H1 (cell line): ENCODE results near the gene AMOT. TPM values are rescaled to one million over a fixed set of nuclear protein-coding genes. Genes with fewer than 3 reads are reported as not detected.

Experiments
- CTCF ChIA-PET: fragments of 300-600 bp; sonication (Branson Sonifier 250); formaldehyde crosslinking; loops from one replicate; lab custom pipeline; 2021; ENCODE audit not compliant: partially characterized antibody; lab: Charles Lee
- POLR2A ChIA-PET: fragments of 300-600 bp; sonication (Branson Sonifier 250); formaldehyde crosslinking; loops from one replicate; lab custom pipeline; 2021; ENCODE audit warnings: inconsistent platforms; ENCODE audit not compliant: partially characterized antibody; lab: Charles Lee
- DNase-seq, 2 experiments: peaks; one replicate each; pipeline versions ENCODE4 v3.0.0 to v3.0.0-alpha.2; 2010 to 2022; ENCODE audit warnings: low spot score in 2 of 2, low read depth in 1 of 2, mixed read lengths in 1 of 2
- FAIRE-seq: peaks from 2 replicates; lab custom pipeline; 2011; peaks lifted over from hg19 to GRCh38; lab: Jason Lieb, UNC
- H2AFZ ChIP-seq: 2 replicates; pipeline ENCODE4 v1.8.1; 2012; ENCODE audit warnings: low read length, inconsistent platforms
- H2AK5ac ChIP-seq: 2 replicates; pipeline ENCODE4 v1.6.1; 2013; ENCODE audit warnings: low read depth, low read length
- H2BK120ac ChIP-seq: replicated peaks from 2 replicates; pipeline ENCODE3; 2013; ENCODE audit warnings: low read depth, low read length, inconsistent platforms
- H2BK12ac ChIP-seq: 2 replicates; pipeline ENCODE4 v1.6.1; 2013; ENCODE audit warnings: low read depth, low read length
- H2BK15ac ChIP-seq: 2 replicates; pipeline ENCODE4 v1.6.1; 2013; ENCODE audit warnings: low read length
- H2BK20ac ChIP-seq: 2 replicates; pipeline ENCODE4 v1.6.1; 2013; ENCODE audit warnings: low read length
- H2BK5ac ChIP-seq: 2 replicates; pipeline ENCODE4 v1.6.1; 2013; ENCODE audit warnings: low read depth, low read length
- H3K14ac ChIP-seq: 2 replicates; pipeline ENCODE4 v1.6.1; 2013; ENCODE audit warnings: inconsistent platforms; ENCODE audit not compliant: insufficient read length
- H3K18ac ChIP-seq: 2 replicates; pipeline ENCODE4 v1.6.1; 2013; ENCODE audit warnings: low read length; ENCODE audit errors: extremely low read depth
- H3K23ac ChIP-seq: 2 replicates; pipeline ENCODE4 v1.6.1; 2013; ENCODE audit warnings: inconsistent platforms; ENCODE audit not compliant: insufficient read length
- H3K23me2 ChIP-seq: 2 replicates; pipeline ENCODE4 v1.6.1; 2013; ENCODE audit warnings: low read depth, low read length
- H3K27ac ChIP-seq: 2 replicates; pipeline ENCODE4 v1.6.1; 2011; ENCODE audit warnings: low read depth, low read length, inconsistent platforms
- H3K27me3 ChIP-seq, 4 experiments: replicated peaks in 1 of 4; 1 replicate in 1 of 4; 2 replicates in 3 of 4; pipeline versions ENCODE4 v1.6.1 to v1.8.1; 2011 to 2013; ENCODE audit warnings: low read length in 3 of 4, mild to moderate bottlenecking in 3 of 4, inconsistent platforms in 2 of 4, mixed read lengths in 2 of 4, moderate library complexity in 1 of 4; ENCODE audit not compliant: control insufficient read depth in 3 of 4, insufficient read depth in 3 of 4; ENCODE audit errors: extremely low read depth in 1 of 4
- H3K36me3 ChIP-seq, 4 experiments: 2 replicates each; pipeline versions ENCODE4 v1.6.1 to v1.8.1; 2011 to 2013; ENCODE audit warnings: mild to moderate bottlenecking in 4 of 4, low read length in 3 of 4, moderate library complexity in 2 of 4, control low read depth in 1 of 4, inconsistent platforms in 1 of 4; ENCODE audit not compliant: insufficient read depth in 4 of 4, control insufficient read depth in 2 of 4
- H3K4ac ChIP-seq: replicated peaks from 2 replicates; pipeline ENCODE3; 2013; ENCODE audit warnings: low read length, low read depth, mixed read lengths, inconsistent platforms; ENCODE audit not compliant: insufficient read length
- H3K4me1 ChIP-seq, 4 experiments: replicated peaks in 1 of 4; 1 replicate in 1 of 4; 2 replicates in 3 of 4; pipeline versions ENCODE4 v1.6.1 to v1.8.1; 2011 to 2013; ENCODE audit warnings: low read length in 3 of 4, inconsistent platforms in 2 of 4, mixed read lengths in 1 of 4; ENCODE audit not compliant: insufficient read depth in 4 of 4, control insufficient read depth in 3 of 4
- H3K4me2 ChIP-seq, 2 experiments: 2 replicates each; pipeline versions ENCODE4 v1.6.1 to v1.8.1; 2011 to 2013; ENCODE audit warnings: low read depth in 2 of 2, low read length in 2 of 2, control low read depth in 1 of 2, inconsistent platforms in 1 of 2, mild to moderate bottlenecking in 1 of 2; ENCODE audit not compliant: insufficient read depth in 1 of 2
- H3K4me3 ChIP-seq, 4 experiments: fragments of 200-600, 300-600 bp in 1 of 4; sonication (generic), shearing (Covaris generic), sonication (Bioruptor Twin) in 1 of 4; 2 replicates each; pipeline versions ENCODE4 v1.5.1 to v1.8.1; 2011 to 2016; ENCODE audit warnings: low read length in 4 of 4, low read depth in 3 of 4, control low read depth in 2 of 4, inconsistent platforms in 2 of 4, mild to moderate bottlenecking in 2 of 4, mixed read lengths in 1 of 4, moderate library complexity in 1 of 4; ENCODE audit not compliant: insufficient read depth in 2 of 4; ENCODE audit errors: extremely low read depth in 1 of 4
- H3K56ac ChIP-seq: replicated peaks from 2 replicates; pipeline ENCODE3; 2013; ENCODE audit warnings: low read depth, mild to moderate bottlenecking, mixed read lengths, low read length, inconsistent platforms; ENCODE audit not compliant: insufficient read length
- H3K79me1 ChIP-seq: 2 replicates; pipeline ENCODE4 v1.6.1; 2013; ENCODE audit warnings: low read depth, low read length, control low read depth
- H3K79me2 ChIP-seq, 2 experiments: 2 replicates each; pipeline versions ENCODE4 v1.6.1 to v1.8.1; 2012 to 2013; ENCODE audit warnings: low read length in 2 of 2, mild to moderate bottlenecking in 2 of 2, inconsistent platforms in 1 of 2; ENCODE audit not compliant: insufficient read depth in 2 of 2, control insufficient read depth in 1 of 2
- H3K9ac ChIP-seq, 4 experiments: replicated peaks in 1 of 4; 1 replicate in 1 of 4; 2 replicates in 3 of 4; pipeline versions ENCODE4 v1.6.1 to v1.8.1; 2011 to 2013; ENCODE audit warnings: low read depth in 3 of 4, low read length in 3 of 4, control low read depth in 2 of 4, mild to moderate bottlenecking in 2 of 4, moderate library complexity in 2 of 4, inconsistent platforms in 1 of 4; ENCODE audit errors: extremely low read depth in 1 of 4
- H3K9me3 ChIP-seq, 2 experiments: 2 replicates each; pipeline versions ENCODE4 v1.6.1 to v1.8.1; 2012 to 2013; ENCODE audit warnings: mild to moderate bottlenecking in 2 of 2, moderate library complexity in 2 of 2, control low read depth in 1 of 2, inconsistent platforms in 1 of 2, low read depth in 1 of 2, low read length in 1 of 2, mixed read lengths in 1 of 2; ENCODE audit not compliant: insufficient read depth in 2 of 2
- H4K20me1 ChIP-seq, 2 experiments: replicated peaks in 1 of 2; 2 replicates each; pipeline versions ENCODE3 to v1.8.1; 2011 to 2013; ENCODE audit warnings: inconsistent platforms in 2 of 2, low read length in 2 of 2, mild to moderate bottlenecking in 1 of 2; ENCODE audit not compliant: insufficient read depth in 2 of 2, control insufficient read depth in 1 of 2
- H4K5ac ChIP-seq: 2 replicates; pipeline ENCODE4 v1.6.1; 2013; ENCODE audit warnings: low read length, low read depth, mixed read lengths, inconsistent platforms; ENCODE audit not compliant: insufficient read length
- H4K8ac ChIP-seq: 2 replicates; pipeline ENCODE4 v1.8.0; 2013; ENCODE audit warnings: mild to moderate bottlenecking, moderate library complexity, low read length, inconsistent platforms; ENCODE audit not compliant: insufficient read depth; ENCODE audit errors: extremely low read depth
- H4K91ac ChIP-seq: replicated peaks from 2 replicates; pipeline ENCODE3; 2013; ENCODE audit warnings: low read length, mixed read lengths, inconsistent platforms; ENCODE audit not compliant: insufficient read length
- CTBP2 ChIP-seq: IDR thresholded peaks from 2 replicates; pipeline ENCODE4 v1.7.0; 2011; ENCODE audit warnings: borderline replicate concordance, mild to moderate bottlenecking, moderate library complexity, mixed read lengths, low read length; ENCODE audit not compliant: insufficient read depth, insufficient read length
- KDM5A ChIP-seq: fragments of 200-600 bp; IDR thresholded peaks from 2 replicates; pipeline ENCODE4 v1.7.1; 2012; ENCODE audit warnings: mild to moderate bottlenecking, low read length, inconsistent platforms, mixed read lengths
- SP2 ChIP-seq: IDR thresholded peaks from 2 replicates; pipeline ENCODE4 v1.6.1; 2012; ENCODE audit warnings: mild to moderate bottlenecking, low read length, inconsistent platforms
- TAF7 ChIP-seq: optimal IDR thresholded peaks from 2 replicates; pipeline ENCODE3; 2011; ENCODE audit warnings: low read depth, mild to moderate bottlenecking, inconsistent platforms, low read length, moderate library complexity, borderline replicate concordance
- TCF12 ChIP-seq: IDR thresholded peaks from 2 replicates; pipeline ENCODE4 v1.6.1; 2011; ENCODE audit warnings: low read depth, mild to moderate bottlenecking, low read length
- ZNF274 ChIP-seq: IDR thresholded peaks from 2 replicates; pipeline ENCODE4 v1.7.0; 2012; ENCODE audit warnings: low read length, borderline replicate concordance; ENCODE audit errors: extremely low read depth
- WGBS, 2 experiments: shearing (Covaris generic) in 1 of 2; methylation state at CpG; one replicate each; pipeline versions ENCODE4 v1.1.6 to v1.1.7; 2013 to 2015; ENCODE audit warnings: low lambda C conversion rate in 2 of 2, mixed read lengths in 2 of 2, inconsistent platforms in 1 of 2, low coverage in 1 of 2, missing lambda C conversion rate in 1 of 2; ENCODE audit not compliant: insufficient replicate concordance in 2 of 2, insufficient coverage in 1 of 2, insufficient read length in 1 of 2; ENCODE audit errors: extremely low coverage in 1 of 2, missing lambda C conversion rate in 1 of 2; 5-methylcytosine and 5-hydroxymethylcytosine counted together
- polyA plus RNA-seq, 7 experiments: library from polyadenylated mRNA; depleted of rRNA in 3 of 7; stranded (reverse) in 5 of 7; unstranded in 2 of 7; fragments of >200 nt in 5 of 7; fragments of 200-250 nt in 2 of 7; gene quantifications; 1 replicate in 5 of 7; 2 replicates in 1 of 7; 4 replicates in 1 of 7; pipeline versions ENCODE4 v1.2.1 to v1.2.3, GENCODE V29; 2011 to 2013; ENCODE audit warnings: missing spikeins in 2 of 7, mixed read lengths in 2 of 7
- total RNA-seq: library from RNA; stranded (reverse); fragmentation: NEBNext Ultra II Directional; extraction: Animal tissue kit (Norgen Biotek cat#: 25700); gene quantifications from 2 replicates; pipeline ENCODE4 v1.2.1, GENCODE V29; 2021

Gene AMOT
- total and polyA plus RNA-seq, 2 of the 8 experiments (the other 6 are each of a cell fraction or from before 2014, with no cell fraction given): 2.3 to 7.1 TPM

DNA sequence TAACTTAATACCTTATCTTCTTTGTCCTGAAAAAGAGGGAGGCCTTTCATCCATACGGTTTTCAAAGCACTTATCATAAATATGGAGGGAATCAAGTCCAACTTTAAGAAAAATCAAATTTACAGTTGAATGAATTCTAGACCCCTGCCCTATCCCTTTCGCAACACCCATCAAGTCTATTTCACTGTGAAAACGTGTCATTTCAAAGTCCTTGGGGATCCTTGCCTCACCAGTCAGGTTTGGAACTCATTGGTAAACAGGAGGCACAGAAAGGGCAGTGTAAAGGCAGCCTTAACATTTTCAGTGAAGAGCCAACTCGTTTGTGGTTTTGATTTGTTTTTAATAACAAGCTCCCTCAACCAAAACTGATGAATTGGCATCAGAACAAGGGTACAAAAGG is 66.5 kb downstream of the AMOT start:
- Histone ChIP-seq H3K4me3 (no peak overlapping the region), H3K4me2 (no peak overlapping the region), H4K5ac (no peak overlapping the region), H2BK12ac (no peak overlapping the region), H2BK5ac (no peak overlapping the region), H3K23me2 (no peaks in the 10 kb centered on the region), H3K9me3 (no peaks in the 10 kb centered on the region), H2BK15ac (no peak overlapping the region), H3K79me1 (no peaks in the 10 kb centered on the region), H3K4ac (no peak overlapping the region), H3K9ac (no peak overlapping the region), H2BK20ac (no peak overlapping the region), H3K27me3 (no peaks in the 10 kb centered on the region), H3K23ac (no peak overlapping the region), H4K91ac (no peak overlapping the region), H4K20me1 (no peaks in the 10 kb centered on the region), H3K4me1 (no peaks in the 10 kb centered on the region), H3K79me2 (no peaks in the 10 kb centered on the region), H3K14ac (no peak overlapping the region), H3K27ac (no peak overlapping the region), H2AFZ (no peak overlapping the region), H3K36me3 (no peaks in the 10 kb centered on the region), H4K8ac (no peak overlapping the region), H3K18ac (no peak overlapping the region), H3K56ac (no peak overlapping the region), H2BK120ac (no peak overlapping the region), H2AK5ac (no peak overlapping the region)
- no peak for DNase-seq
- FAIRE-seq: no peak
- WGBS, 2 experiments: 77% methylated on average over 4 of the region's 4 CpGs; no CpG with 5 or more reads in 1 of the 2 experiments
- TF ChIP-seq TCF12: no peak
- no peak for TF ChIP-seq CTBP2
- TF ChIP-seq TAF7: no peak
- no peak for TF ChIP-seq ZNF274
- TF ChIP-seq KDM5A: no peak
- TF ChIP-seq SP2: no peak
- CTCF ChIA-PET: no interaction called here
- POLR2A ChIA-PET: no interaction called here
